ENCODE measurements around the gene ABHD3.
"Not testable (repeated sequence)": the region's sequence is repeated elsewhere in the genome, so short reads cannot be mapped to it uniquely, and the experiment has no call there.

ABHD3 gene

GRCh38 chr18:21704603-21705364 lies at the start of gene ABHD3:
Gene ABHD3, minus strand, starts transcription at chr18:21704774. Its CDS starts 109 bp downstream, at chr18:21704665.
- peak; percentile 95 for DNase-seq

- no peak for DNase-seq
Observed at GRCh38 chr18:21747764-21748693, 43.5 kb upstream of the ABHD3 start.

- no peak for DNase-seq
Observed at GRCh38 chr18:21747268-21747667, 42.7 kb upstream of the ABHD3 start.

- no peak for DNase-seq
Observed at GRCh38 chr18:21745231-21745630, 40.7 kb upstream of the ABHD3 start.

GRCh38 chr18:21743166-21743832 lies 38.7 kb upstream of the ABHD3 start:
- DNase-seq, result no peak

- no peak for DNase-seq
Observed at GRCh38 chr18:21742315-21742687, 37.7 kb upstream of the ABHD3 start.

- peak; percentile 44 for DNase-seq
Observed at GRCh38 chr18:21741562-21742314, 37.2 kb upstream of the ABHD3 start.

GRCh38 chr18:21741312-21741561 lies 36.7 kb upstream of the ABHD3 start:
- DNase-seq, result no peak

GRCh38 chr18:21740538-21741311 lies 36.2 kb upstream of the ABHD3 start, which contains the start of gene MIB1:
Gene MIB1, plus strand, starts transcription at chr18:21740792. Its CDS starts 792 bp downstream, at chr18:21741584.
- peak; percentile 99 for DNase-seq

GRCh38 chr18:21739604-21740537 lies 35.3 kb upstream of the ABHD3 start:
- no peak for DNase-seq

- DNase-seq, result not testable (repeated sequence)
Observed at GRCh38 chr18:21736926-21737325, 32.4 kb upstream of the ABHD3 start.

- no peak for DNase-seq
Observed at GRCh38 chr18:21735452-21736015, 31.0 kb upstream of the ABHD3 start.

GRCh38 chr18:21733011-21733410 lies 28.4 kb upstream of the ABHD3 start:
- no peak for DNase-seq

GRCh38 chr18:21727702-21728101 lies 23.1 kb upstream of the ABHD3 start:
- no peak for DNase-seq

- DNase-seq, result no peak
Observed at GRCh38 chr18:21725201-21725600, 20.6 kb upstream of the ABHD3 start.

- no peak for DNase-seq
Observed at GRCh38 chr18:21722687-21723086, 18.1 kb upstream of the ABHD3 start.

GRCh38 chr18:21714474-21714873 lies 9.9 kb upstream of the ABHD3 start:
- DNase-seq, result no peak

- DNase-seq, result not testable (repeated sequence)
Observed at GRCh38 chr18:21707130-21707529, 2.6 kb upstream of the ABHD3 start.

- no peak for DNase-seq
Observed at GRCh38 chr18:21706386-21706865, 1.9 kb upstream of the ABHD3 start.

GRCh38 chr18:21703241-21703820 lies 1.2 kb downstream of the ABHD3 start:
- DNase-seq, result peak; percentile 4

Measured in NCI-H1105 (cell line).